ENCODE results near the gene CSE1L.
"Not testable (repeated sequence)": the region's sequence is repeated elsewhere in the genome, so short reads cannot be mapped to it uniquely, and the experiment has no call there.

Gene CSE1L

DNA sequence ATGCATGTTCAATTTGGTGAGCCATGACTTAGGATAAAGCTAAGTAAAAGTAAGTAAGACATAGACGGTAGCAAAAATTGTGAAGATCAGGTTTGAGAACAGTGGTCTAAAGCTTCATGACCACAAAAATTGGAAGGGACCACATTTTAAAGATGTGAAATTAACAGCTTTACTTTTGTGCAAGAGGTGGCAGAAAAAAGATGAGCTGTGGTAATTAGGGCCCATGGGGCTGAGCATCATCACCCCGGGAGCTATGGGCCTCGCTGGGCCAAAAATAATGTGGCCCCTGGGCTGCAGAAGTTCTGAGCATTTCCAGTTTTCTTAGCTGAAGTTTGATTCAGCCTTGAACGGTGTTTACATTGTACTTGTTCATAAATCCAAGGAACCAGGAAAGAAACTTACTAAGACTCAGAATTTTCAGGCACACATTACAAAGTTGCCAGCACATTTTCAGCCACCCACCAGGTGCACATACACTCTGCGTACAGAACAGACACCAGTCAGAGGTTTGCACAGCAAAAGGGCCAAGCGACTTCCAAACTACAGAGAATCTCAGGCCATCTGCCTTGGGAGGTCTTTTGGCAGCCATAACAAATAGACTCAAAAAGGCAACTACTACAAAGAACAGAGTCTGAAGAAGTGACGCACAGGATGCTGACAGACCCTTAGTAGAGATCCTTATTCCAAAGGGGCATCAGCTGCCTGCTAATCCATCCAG, 57.7 kb downstream of the CSE1L start:
- no peak overlapping the region for H3K18ac ChIP-seq (ENCODE audit: low read length)
- H3K4me1 ChIP-seq (ENCODE audit: control insufficient read depth in 2 of 2, insufficient read depth in 1 of 2, low read depth in 1 of 2, low read length in 2 of 2): peaks cover 0 to 10% of the 10 kb centered on the region in 2 donors
- H4K8ac ChIP-seq (ENCODE audit: low read depth, low read length): no peak overlapping the region
- no peak overlapping the region for H2BK5ac ChIP-seq (ENCODE audit: low read length)
- WGBS, 2 donors (ENCODE audit: extremely low coverage in 2 of 2, insufficient read length in 2 of 2, insufficient replicate concordance in 1 of 2): no CpG with 5 or more reads among the region's 7 CpGs
- no peak for DNase-seq (ENCODE audit: low spot score)
- H3K23ac ChIP-seq (ENCODE audit: low read depth, low read length, poor library complexity): no peak overlapping the region
- peaks cover 0 to 2% of the 10 kb centered on the region in 2 donors for H3K9me3 ChIP-seq (replicated peaks in 1 of 2; ENCODE audit: control insufficient read depth in 2 of 2, insufficient read depth in 1 of 2, low read depth in 1 of 2, low read length in 2 of 2)
- no peaks in the 10 kb centered on the region for H3K79me1 ChIP-seq (ENCODE audit: low read depth, low read length)
- H3K4ac ChIP-seq (ENCODE audit: low read length): no peak overlapping the region
- H3K9ac ChIP-seq (ENCODE audit: low read depth, low read length, poor library complexity): no peak overlapping the region
- H2BK12ac ChIP-seq (ENCODE audit: low read length): no peak overlapping the region
- peak overlapping the region; percentile 15 for H3K27ac ChIP-seq (replicated peaks; ENCODE audit: low read length)
- H3K36me3 ChIP-seq (replicated peaks in 1 of 2; ENCODE audit: control insufficient read depth in 2 of 2, insufficient read depth in 2 of 2, low read length in 2 of 2): peaks cover 25 to 83% of the 10 kb centered on the region in 2 donors
- H2BK15ac ChIP-seq (ENCODE audit: low read length): no peak overlapping the region
- H2BK120ac ChIP-seq (ENCODE audit: low read depth, low read length): no peak overlapping the region
- no peak overlapping the region for H3K14ac ChIP-seq (ENCODE audit: low read length)
- no peak overlapping the region for H4K91ac ChIP-seq (ENCODE audit: low read depth, low read length, poor library complexity)
- H2AFZ ChIP-seq (ENCODE audit: low read length): no peak overlapping the region
- H3K27me3 ChIP-seq (ENCODE audit: control insufficient read depth in 3 of 3, insufficient read depth in 3 of 3, low read depth in 1 of 3, low read length in 3 of 3): no peaks in the 10 kb centered on the region
- no peak overlapping the region for H2AK5ac ChIP-seq (ENCODE audit: low read depth, low read length)
- no peak overlapping the region for H3K4me3 ChIP-seq (ENCODE audit: low read length in 2 of 2)
- no peak overlapping the region for H3K4me2 ChIP-seq (ENCODE audit: insufficient read depth, low read length, poor library complexity, severe bottlenecking)

DNA sequence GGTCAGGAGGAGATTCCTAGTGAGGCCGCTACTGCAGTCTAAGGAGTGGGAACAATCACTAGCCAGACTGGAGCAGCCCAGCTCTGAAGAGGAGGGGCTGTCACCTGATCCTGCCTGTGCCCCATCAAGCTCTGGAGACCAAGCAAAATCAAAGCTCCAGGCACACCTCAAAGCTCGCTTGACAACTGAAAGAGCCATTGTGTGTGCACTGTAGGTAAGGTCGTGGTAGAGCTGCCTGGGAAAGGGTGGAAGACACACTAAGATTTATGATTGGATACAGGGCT, 58.2 kb downstream of the CSE1L start:
- peak overlapping the region; percentile 50 for H3K27ac ChIP-seq (replicated peaks; ENCODE audit: low read length)
- no CpG with 5 or more reads among the region's 3 CpGs for WGBS, 2 donors (ENCODE audit: extremely low coverage in 2 of 2, insufficient read length in 2 of 2, insufficient replicate concordance in 1 of 2)

DNA sequence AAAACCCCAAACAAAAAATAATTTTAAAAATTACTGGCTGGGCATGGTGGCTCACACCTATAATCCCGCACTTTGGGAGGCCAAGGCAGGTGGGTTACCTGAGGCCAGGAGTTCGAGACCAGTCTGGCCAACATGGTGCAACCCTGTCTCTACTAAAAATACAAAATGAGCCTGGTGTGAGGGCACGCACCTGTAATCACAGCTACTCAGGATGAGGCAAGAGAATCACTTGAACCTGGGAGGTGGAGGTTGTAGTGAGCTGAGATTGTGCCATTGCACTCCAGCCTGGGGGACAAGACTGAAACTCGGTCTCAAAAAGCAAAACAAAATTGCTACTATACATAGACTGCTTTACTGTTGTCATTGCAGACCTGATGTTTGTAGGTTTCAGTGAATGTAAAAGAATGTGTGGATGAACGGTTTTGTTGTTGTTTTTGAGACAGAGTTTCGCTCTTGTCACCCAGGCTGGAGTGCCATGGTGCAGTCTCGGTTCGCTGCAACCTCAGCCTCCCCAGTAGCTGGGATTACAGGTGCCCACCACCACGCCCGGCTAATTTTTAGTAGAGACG, 59.0 kb downstream of the CSE1L start:
- H2BK5ac ChIP-seq (ENCODE audit: low read length); H3K4me2 ChIP-seq (ENCODE audit: insufficient read depth, low read length, poor library complexity, severe bottlenecking); H2AFZ ChIP-seq (ENCODE audit: low read length); H3K27me3 ChIP-seq (ENCODE audit: control insufficient read depth in 3 of 3, insufficient read depth in 3 of 3, low read depth in 1 of 3, low read length in 3 of 3); H3K4ac ChIP-seq (ENCODE audit: low read length); H3K79me1 ChIP-seq (ENCODE audit: low read depth, low read length); H2AK5ac ChIP-seq (ENCODE audit: low read depth, low read length); H3K9ac ChIP-seq (ENCODE audit: low read depth, low read length, poor library complexity); H3K9me3 ChIP-seq (replicated peaks in 1 of 2; ENCODE audit: control insufficient read depth in 2 of 2, insufficient read depth in 1 of 2, low read depth in 1 of 2, low read length in 2 of 2); H4K8ac ChIP-seq (ENCODE audit: low read depth, low read length); H4K91ac ChIP-seq (ENCODE audit: low read depth, low read length, poor library complexity); H3K18ac ChIP-seq (ENCODE audit: low read length); H3K4me3 ChIP-seq (ENCODE audit: low read length in 2 of 2); H3K14ac ChIP-seq (ENCODE audit: low read length); H3K23ac ChIP-seq (ENCODE audit: low read depth, low read length, poor library complexity); H2BK12ac ChIP-seq (ENCODE audit: low read length); DNase-seq (ENCODE audit: low spot score); H2BK120ac ChIP-seq (ENCODE audit: low read depth, low read length); H2BK15ac ChIP-seq (ENCODE audit: low read length): not testable (repeated sequence)
- Histone ChIP-seq H3K4me1 (ENCODE audit: control insufficient read depth in 2 of 2, insufficient read depth in 1 of 2, low read depth in 1 of 2, low read length in 2 of 2) (peaks cover 0 to 10% of the 10 kb centered on the region in 2 donors), H3K27ac (replicated peaks; ENCODE audit: low read length) (peak overlapping the region; percentile 50), H3K36me3 (replicated peaks in 1 of 2; ENCODE audit: control insufficient read depth in 2 of 2, insufficient read depth in 2 of 2, low read length in 2 of 2) (peaks cover 21 to 76% of the 10 kb centered on the region in 2 donors)
- no CpG with 5 or more reads among the region's 11 CpGs for WGBS, 2 donors (ENCODE audit: extremely low coverage in 2 of 2, insufficient read length in 2 of 2, insufficient replicate concordance in 1 of 2)

More for the DNA sequence above, 58.2 kb downstream of the CSE1L start:
- Histone ChIP-seq H3K9me3 (replicated peaks in 1 of 2; ENCODE audit: control insufficient read depth in 2 of 2, insufficient read depth in 1 of 2, low read depth in 1 of 2, low read length in 2 of 2) (no peaks in the 10 kb centered on the region), H4K8ac (ENCODE audit: low read depth, low read length) (no peak overlapping the region), H3K23ac (ENCODE audit: low read depth, low read length, poor library complexity) (no peak overlapping the region), H3K4ac (ENCODE audit: low read length) (no peak overlapping the region), H3K27me3 (ENCODE audit: control insufficient read depth in 3 of 3, insufficient read depth in 3 of 3, low read depth in 1 of 3, low read length in 3 of 3) (no peaks in the 10 kb centered on the region), H2BK5ac (ENCODE audit: low read length) (no peak overlapping the region), H4K91ac (ENCODE audit: low read depth, low read length, poor library complexity) (no peak overlapping the region), H3K36me3 (replicated peaks in 1 of 2; ENCODE audit: control insufficient read depth in 2 of 2, insufficient read depth in 2 of 2, low read length in 2 of 2) (peaks cover 21 to 78% of the 10 kb centered on the region in 2 donors), H2BK15ac (ENCODE audit: low read length) (no peak overlapping the region), H3K9ac (ENCODE audit: low read depth, low read length, poor library complexity) (no peak overlapping the region), H3K79me1 (ENCODE audit: low read depth, low read length) (no peaks in the 10 kb centered on the region), H3K4me2 (ENCODE audit: insufficient read depth, low read length, poor library complexity, severe bottlenecking) (no peak overlapping the region), H2AK5ac (ENCODE audit: low read depth, low read length) (no peak overlapping the region), H2AFZ (ENCODE audit: low read length) (no peak overlapping the region), H3K4me1 (ENCODE audit: control insufficient read depth in 2 of 2, insufficient read depth in 1 of 2, low read depth in 1 of 2, low read length in 2 of 2) (peaks cover 0 to 10% of the 10 kb centered on the region in 2 donors), H2BK12ac (ENCODE audit: low read length) (no peak overlapping the region), H3K14ac (ENCODE audit: low read length) (no peak overlapping the region), H2BK120ac (ENCODE audit: low read depth, low read length) (no peak overlapping the region), H3K4me3 (ENCODE audit: low read length in 2 of 2) (no peak overlapping the region), H3K18ac (ENCODE audit: low read length) (no peak overlapping the region)
- DNase-seq (ENCODE audit: low spot score): peak; percentile 53

DNA sequence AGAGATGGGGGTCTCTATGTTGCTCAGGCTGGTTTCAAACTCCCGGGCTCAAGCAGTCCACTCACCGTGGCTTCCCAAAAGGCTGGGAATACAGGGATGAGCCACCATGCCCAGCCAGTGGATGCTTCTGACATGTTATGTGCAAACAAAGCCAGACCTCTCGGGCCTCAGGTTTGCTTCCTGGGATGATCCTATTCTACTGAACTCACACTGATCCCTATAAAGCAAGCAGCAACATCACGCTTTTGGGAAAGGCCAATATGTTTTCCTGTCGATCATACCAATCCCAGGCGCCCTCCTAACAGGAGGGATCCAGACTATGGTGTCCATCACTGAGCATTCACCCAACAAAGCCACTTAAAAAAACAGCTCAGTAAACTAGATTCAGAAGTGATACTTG, 60.2 kb downstream of the CSE1L start:
- DNase-seq (ENCODE audit: low spot score): no peak
- Histone ChIP-seq H4K91ac (ENCODE audit: low read depth, low read length, poor library complexity) (no peak overlapping the region), H3K36me3 (replicated peaks in 1 of 2; ENCODE audit: control insufficient read depth in 2 of 2, insufficient read depth in 2 of 2, low read length in 2 of 2) (peaks cover 16 to 75% of the 10 kb centered on the region in 2 donors), H2BK120ac (ENCODE audit: low read depth, low read length) (no peak overlapping the region), H3K4me2 (ENCODE audit: insufficient read depth, low read length, poor library complexity, severe bottlenecking) (no peak overlapping the region), H3K27ac (replicated peaks; ENCODE audit: low read length) (no peak overlapping the region), H2AK5ac (ENCODE audit: low read depth, low read length) (no peak overlapping the region), H2AFZ (ENCODE audit: low read length) (no peak overlapping the region), H3K4ac (ENCODE audit: low read length) (no peak overlapping the region), H3K79me1 (ENCODE audit: low read depth, low read length) (no peaks in the 10 kb centered on the region), H2BK5ac (ENCODE audit: low read length) (no peak overlapping the region), H3K9ac (ENCODE audit: low read depth, low read length, poor library complexity) (no peak overlapping the region), H3K4me3 (ENCODE audit: low read length in 2 of 2) (no peak overlapping the region), H3K27me3 (ENCODE audit: control insufficient read depth in 3 of 3, insufficient read depth in 3 of 3, low read depth in 1 of 3, low read length in 3 of 3) (no peaks in the 10 kb centered on the region), H3K4me1 (ENCODE audit: control insufficient read depth in 2 of 2, insufficient read depth in 1 of 2, low read depth in 1 of 2, low read length in 2 of 2) (peaks cover 0 to 10% of the 10 kb centered on the region in 2 donors), H3K14ac (ENCODE audit: low read length) (no peak overlapping the region), H3K18ac (ENCODE audit: low read length) (no peak overlapping the region), H2BK15ac (ENCODE audit: low read length) (no peak overlapping the region), H4K8ac (ENCODE audit: low read depth, low read length) (no peak overlapping the region), H3K23ac (ENCODE audit: low read depth, low read length, poor library complexity) (no peak overlapping the region), H2BK12ac (ENCODE audit: low read length) (no peak overlapping the region), H3K9me3 (replicated peaks in 1 of 2; ENCODE audit: control insufficient read depth in 2 of 2, insufficient read depth in 1 of 2, low read depth in 1 of 2, low read length in 2 of 2) (peaks cover 0 to 6% of the 10 kb centered on the region in 2 donors)
- no CpG with 5 or more reads among the region's 6 CpGs for WGBS, 2 donors (ENCODE audit: extremely low coverage in 2 of 2, insufficient read length in 2 of 2, insufficient replicate concordance in 1 of 2)
